Stimulated activated CD4-positive, alpha-beta T cell treated with anti-CD3 and anti-CD28 coated beads, Interleukin-1b, Interleukin-23, amount 100 ng/mL, for 4 hours (primary cell): ENCODE data around the gene EML1.
A peak's percentile ranks its signal among the peaks of the same experiment; 100 is the strongest.

Experiments
- DNase-seq, 2 donors: peaks; one replicate each; pipeline ENCODE4 v3.0.0-alpha.2; 2020; ENCODE audit warnings: low read depth in 2 of 2

EML1 gene

GRCh38 chr14:99803803-99804202, 10.6 kb downstream of the EML1 start:
- DNase-seq, result no peak

- no peak for DNase-seq
Measured at GRCh38 chr14:99805757-99806439, 12.7 kb downstream of the EML1 start.

DNA sequence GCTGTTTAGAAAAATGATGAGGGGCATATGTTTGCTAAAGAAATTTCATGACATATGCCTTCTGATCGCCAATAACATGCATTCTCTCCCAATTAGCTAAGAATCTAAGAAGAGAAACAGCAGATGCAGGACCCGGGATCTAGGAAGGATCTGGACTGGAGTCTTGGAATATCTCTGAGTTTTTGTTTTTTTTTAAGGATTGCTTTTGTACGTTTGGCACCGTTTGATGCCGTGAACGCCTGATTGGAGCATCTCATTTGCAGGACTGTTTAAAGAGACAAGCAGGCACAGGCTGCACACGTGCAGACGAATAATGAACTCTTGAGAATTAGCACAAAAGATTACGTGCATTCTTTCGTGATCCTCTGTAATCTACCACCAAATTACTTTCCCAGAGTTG, 13.6 kb downstream of the EML1 start:
- DNase-seq, result no peak

- no peak for DNase-seq
Measured at GRCh38 chr14:99807413-99808153, 14.4 kb downstream of the EML1 start.

- no peak for DNase-seq
Measured at GRCh38 chr14:99808154-99808505, 14.9 kb downstream of the EML1 start.

DNA sequence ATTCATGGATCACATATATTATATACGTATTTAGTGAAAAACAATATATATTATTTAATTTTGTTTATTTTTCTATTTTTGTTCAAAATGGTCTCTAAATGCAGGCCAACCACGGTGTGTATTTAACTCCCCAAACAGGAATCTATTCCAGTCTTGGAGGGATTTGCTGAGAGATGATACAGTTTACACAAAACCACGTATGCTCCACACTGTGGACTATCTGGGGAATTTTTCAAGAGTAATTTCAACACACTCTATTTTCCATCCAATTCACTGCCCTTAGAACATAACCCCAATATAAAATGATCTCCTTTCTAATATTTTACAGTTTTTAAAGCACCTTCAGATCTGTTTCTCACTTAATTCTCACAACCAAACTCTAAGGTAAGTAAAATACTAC, 15.3 kb downstream of the EML1 start:
- no peak for DNase-seq

DNA sequence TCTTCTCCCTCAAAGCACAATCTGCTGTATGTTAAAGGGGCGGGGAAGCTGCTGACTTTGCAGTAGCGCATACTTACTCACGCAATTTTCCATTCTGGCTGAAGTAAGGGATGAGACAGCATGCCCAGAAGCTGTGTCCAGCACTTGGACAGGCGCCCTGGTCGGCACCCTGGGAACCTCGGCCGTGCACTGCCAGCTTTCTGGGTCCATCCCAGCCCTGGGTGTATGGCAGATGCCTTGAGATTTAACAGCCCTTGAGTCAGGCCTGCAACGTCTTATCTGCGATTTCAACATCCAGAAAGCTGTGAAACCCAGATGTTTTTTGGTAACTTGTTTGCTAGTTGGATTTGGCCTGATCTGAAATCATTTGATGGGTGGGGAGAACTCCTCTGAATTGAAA, 16.1 kb downstream of the EML1 start:
- DNase-seq, result no peak

- no peak for DNase-seq
Measured at GRCh38 chr14:99809859-99810558, 16.8 kb downstream of the EML1 start.

DNA sequence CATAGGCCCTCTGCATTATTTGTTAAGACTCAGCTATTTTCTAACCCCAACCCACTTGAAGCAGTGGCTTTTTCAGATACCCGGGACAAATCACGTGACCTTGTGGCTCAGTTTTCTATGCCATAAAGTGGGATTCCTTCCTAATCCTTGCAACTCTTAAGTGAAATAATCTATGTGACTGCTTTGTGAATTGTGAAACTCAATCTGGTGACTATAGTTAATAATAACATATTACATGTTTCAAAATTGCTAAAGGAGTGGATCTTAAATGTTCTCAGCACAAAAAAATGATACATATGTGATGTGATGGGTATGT, 17.3 kb downstream of the EML1 start:
- no peak for DNase-seq

DNA sequence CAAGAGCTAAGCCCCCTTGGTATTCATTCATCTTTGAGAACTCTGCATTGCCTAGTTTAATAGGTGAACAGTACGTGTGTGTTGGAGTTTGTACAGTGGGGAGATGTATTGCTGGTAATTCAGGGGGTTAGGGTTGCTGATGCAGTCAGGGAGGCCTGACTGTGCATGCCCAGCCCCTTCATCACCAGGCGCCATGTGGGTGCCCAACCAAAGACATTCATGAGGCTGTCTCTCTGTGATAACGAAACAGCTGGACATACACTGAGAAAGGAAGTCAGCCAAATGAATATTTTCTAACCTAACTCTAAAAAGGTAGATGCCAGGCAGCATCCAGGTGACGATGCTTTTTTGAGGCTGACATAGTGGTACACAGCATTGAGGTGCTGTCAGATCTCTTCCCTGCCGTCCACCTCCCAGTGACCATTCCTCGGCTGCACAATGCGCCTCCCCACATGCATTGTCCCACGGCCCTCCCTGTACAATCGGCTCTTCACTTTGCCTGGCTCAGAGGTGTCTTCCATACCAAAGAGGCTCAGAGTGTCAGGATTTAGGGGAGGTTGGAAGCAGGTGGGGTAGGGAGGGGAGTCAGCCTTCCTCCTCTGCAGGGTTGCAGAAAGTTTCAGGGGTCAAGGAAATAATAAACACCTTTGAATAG, 19.0 kb downstream of the EML1 start:
- no peak for DNase-seq

DNA sequence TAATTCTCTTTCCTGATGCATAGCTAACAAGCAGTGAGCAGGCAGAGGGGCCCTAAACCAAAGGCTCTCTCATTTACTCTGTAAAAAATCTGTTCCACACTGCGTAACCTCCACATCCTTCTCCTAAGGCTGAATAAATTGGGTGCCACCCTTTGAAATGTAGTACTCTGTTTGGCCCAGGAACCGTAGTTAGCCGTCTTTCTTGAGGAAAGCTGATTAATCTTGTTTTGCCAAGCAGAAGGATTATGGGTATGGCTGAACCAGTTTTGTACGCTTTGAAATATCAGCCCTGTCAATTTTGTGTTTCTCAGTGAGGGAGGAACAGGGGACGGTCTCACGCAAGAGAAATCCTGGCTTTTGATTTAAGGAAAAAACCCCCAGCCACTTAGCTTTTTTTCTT, 19.7 kb downstream of the EML1 start:
- DNase-seq, result no peak

DNA sequence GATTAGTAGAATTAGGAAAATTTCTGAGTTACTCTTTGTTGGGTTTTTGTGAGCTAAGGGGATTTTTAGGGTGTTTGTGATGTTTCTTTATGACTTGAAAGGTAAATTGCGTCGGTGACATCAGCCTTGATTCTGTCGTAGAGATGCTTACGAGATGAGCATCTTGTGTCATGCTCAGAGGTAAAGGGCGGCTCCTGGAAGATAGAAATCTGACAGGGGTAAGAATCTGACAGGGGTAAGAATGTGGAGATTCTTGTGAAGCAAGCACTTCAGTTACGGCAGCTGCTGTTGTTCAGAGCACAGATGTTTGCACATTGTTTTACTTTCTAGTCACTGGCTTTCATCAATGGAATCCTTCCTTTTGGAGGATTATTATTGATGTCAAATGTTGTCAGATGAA, 22.5 kb downstream of the EML1 start:
- no peak for DNase-seq

GRCh38 chr14:99816217-99816616, 23.0 kb downstream of the EML1 start:
- no peak for DNase-seq

DNA sequence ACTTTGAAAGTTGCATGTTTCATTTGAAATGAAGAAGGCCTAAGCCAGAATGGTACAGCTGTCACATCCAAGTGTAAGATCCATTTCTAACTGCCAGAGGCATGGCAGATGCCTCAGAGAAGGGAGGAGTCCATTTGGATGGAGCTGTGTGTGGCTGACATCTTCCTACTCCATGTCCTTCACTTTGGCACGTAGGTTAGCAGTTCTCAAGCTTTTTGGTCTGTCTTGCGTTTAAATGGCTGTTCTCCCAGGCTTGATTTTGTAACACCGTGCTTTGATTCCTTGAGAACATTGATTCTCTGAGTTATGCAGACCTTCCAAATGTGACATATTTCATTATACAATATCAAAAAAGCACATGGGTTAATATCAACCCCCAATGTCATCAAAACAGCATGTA, 23.4 kb downstream of the EML1 start:
- no peak for DNase-seq

DNA sequence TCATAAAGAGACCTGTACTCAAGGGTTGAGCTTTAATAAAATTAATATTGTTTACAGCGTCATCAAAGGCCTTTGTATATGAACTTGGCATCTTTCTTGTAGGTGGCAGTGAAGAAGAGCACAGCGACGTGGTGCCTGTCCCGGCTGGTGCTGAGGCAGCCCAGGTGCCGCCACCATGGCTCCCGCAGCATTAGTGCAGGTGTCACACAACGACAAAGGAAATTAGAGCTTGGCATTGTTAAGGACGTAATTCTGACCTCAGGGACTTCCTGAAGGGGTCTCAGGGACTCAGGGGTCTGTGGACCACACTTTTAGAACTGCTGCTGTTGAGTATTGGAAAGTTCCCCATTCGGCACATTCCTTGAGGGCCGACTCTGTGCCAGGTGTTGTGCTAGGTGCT, 24.1 kb downstream of the EML1 start:
- DNase-seq, result no peak

DNA sequence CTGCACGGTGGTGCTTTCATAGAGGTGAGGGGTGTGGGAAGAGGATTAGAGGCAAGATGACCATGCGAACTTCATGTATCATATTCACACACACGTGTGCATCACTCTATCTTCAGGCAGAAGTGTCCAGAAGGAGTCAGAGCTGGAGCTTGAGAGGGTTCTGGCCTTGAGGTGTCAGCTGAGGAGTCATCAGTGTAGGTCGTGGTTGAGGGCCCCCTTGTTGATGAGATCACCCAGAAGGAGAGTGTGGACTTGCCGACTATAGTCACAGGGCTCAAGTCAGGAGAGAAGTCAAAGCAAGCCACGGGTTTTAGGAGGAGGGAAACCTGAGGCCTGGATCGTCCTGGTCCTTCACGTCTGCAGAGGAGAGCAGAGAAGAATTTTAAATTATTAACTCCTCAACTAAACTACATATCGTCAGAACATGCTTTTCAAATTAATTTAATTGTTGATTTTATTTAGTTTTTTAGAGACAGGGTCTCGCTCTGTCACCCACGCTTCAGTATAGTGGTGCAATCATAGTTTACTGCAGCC, 25.4 kb downstream of the EML1 start:
- DNase-seq, result no peak

GRCh38 chr14:99819514-99819913, 26.3 kb downstream of the EML1 start:
- peak in 1 of 2 donors; percentile 2 for DNase-seq

DNA sequence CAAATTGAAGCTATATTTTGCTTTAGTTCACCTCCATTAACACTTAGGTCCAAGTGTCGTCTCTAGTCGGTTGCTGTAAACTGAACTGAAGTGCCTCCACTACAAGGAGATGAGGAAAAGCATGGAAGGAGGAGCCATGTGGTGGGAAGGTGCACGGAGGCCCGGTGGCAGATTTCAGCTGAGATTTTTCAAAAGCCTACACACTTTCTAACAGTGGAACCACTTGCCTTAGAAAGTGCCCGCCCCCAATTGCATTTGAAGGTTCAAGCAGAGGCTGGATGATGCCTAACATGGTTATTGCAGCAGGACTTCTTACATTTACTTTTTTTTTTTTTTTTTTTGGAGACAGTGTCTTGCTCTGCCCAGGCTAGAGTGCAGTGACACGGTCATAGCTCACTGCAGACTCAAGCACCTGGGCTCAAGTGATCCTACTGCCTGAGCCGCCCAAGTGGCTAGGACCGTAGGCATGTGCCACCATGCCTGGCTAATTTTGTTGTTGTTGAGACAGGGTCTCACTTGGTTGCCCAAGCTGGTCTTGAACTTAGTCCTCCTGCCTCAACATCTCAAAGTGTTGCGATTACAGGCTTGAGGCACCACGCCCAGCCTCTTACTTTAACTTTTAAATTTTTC, 27.6 kb downstream of the EML1 start:
- no peak for DNase-seq

DNA sequence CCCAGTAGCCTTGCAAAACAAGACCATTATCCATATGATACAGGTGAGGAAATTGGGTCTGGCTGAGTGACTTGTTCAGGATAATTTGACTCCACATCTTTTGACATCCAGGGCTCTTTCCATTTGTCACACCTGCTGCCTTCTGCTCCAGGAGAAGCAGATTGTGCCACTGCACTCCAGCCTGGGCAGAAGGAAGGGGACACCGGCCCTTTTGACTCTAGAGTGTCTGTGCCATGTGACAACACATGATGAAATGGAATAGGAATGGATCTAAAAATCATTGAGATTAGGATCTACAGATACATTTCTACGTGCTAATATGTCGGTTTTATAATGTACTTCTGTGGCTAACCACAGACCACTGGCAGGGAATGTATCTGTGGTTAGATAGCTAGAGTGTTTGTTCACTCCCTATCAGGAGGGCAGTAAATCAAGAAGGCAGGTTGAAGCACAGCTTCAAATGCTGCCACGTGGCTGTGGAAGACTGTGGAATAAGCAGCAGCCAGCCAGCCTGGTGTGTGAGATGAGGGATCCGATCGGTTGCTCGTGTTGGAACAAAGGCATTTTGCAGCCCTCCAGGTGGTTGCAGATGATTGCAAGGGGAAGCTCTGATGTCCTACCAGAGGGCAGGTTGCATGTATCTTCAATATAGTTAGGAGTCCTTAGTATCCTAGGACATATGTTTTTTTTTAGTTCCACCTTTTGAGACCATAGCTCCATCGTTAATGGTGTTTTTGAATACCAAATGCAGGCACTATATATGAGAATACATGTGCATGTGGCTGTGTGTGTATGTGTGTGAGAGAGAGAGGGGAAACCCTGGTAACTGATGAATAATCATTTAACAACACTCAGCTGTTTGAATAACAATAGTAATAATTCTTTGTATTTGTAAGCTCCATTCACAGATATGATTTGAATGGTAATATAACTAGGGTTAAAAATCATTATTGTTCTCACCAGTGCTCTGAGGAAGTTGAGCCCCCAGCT, 28.6 kb downstream of the EML1 start:
- DNase-seq, result no peak

- DNase-seq, result no peak
Measured at GRCh38 chr14:99822800-99823455, 29.7 kb downstream of the EML1 start.
